MCF 10A (cell line): Measurements from ENCODE around the gene SENP7. TPM values are rescaled to one million over a fixed set of nuclear protein-coding genes. Genes with fewer than 3 reads are reported as not detected.

Source experiments
- BruUV-seq: library from RNA; stranded (reverse); fragments of 400-500 nt; replicated peaks from 2 replicates; lab custom pipeline; 2021; lab: Mats Ljungman, UMichigan
- CTCF ChIA-PET: fragments of 300-600 bp; sonication (Branson Sonifier 250); formaldehyde crosslinking; extraction: SDS; loops from one replicate; lab custom pipeline; 2021; ENCODE audit warnings: antibody characterized with exemption, inconsistent platforms; lab: Yijun Ruan, JAX
- POLR2A ChIA-PET: fragments of 300-600, 350-650 bp; sonication (Branson Sonifier 250); formaldehyde crosslinking; extraction: SDS; loops from one replicate; lab custom pipeline; 2020; ENCODE audit warnings: antibody characterized with exemption, inconsistent platforms; lab: Yijun Ruan, JAX
- DNase-seq: peaks from one replicate; pipeline ENCODE4 v3.0.0-alpha.2; 2018; ENCODE audit not compliant: unreplicated experiment
- H3K27ac Mint-ChIP-seq: one replicate; pipeline ENCODE4 v1.8.0; 2022; ENCODE audit warnings: mild to moderate bottlenecking, low read depth, mixed read lengths; ENCODE audit not compliant: unreplicated experiment
- H3K27me3 Mint-ChIP-seq: one replicate; pipeline ENCODE4 v1.8.0; 2022; ENCODE audit warnings: mixed read lengths; ENCODE audit not compliant: insufficient read depth, unreplicated experiment
- H3K36me3 Mint-ChIP-seq: one replicate; pipeline ENCODE4 v1.8.0; 2022; ENCODE audit warnings: mild to moderate bottlenecking, moderate library complexity, mixed read lengths; ENCODE audit not compliant: insufficient read depth, unreplicated experiment
- H3K4me1 Mint-ChIP-seq: one replicate; pipeline ENCODE4 v1.8.0; 2022; ENCODE audit warnings: mixed read lengths; ENCODE audit not compliant: insufficient read depth, unreplicated experiment
- H3K4me3 Mint-ChIP-seq: one replicate; pipeline ENCODE4 v1.8.0; 2022; ENCODE audit warnings: mild to moderate bottlenecking, moderate library complexity, mixed read lengths; ENCODE audit not compliant: unreplicated experiment
- H3K9me3 Mint-ChIP-seq: one replicate; pipeline ENCODE4 v1.8.0; 2022; ENCODE audit warnings: mixed read lengths; ENCODE audit not compliant: unreplicated experiment
- CTCF ChIP-seq: fragments of 200-600 bp; IDR thresholded peaks from one replicate; pipeline ENCODE4 v1.8.0; 2022; ENCODE audit warnings: antibody characterized with exemption, mild to moderate bottlenecking; ENCODE audit not compliant: unreplicated experiment
- intact Hi-C: fragments of 100-400 bp; cut with micrococcal nuclease; formaldehyde crosslinking; loops from 2 replicates; pipeline ENCODE4 v1.14.1; 2022
- total RNA-seq: library from RNA; stranded (reverse); gene quantifications from 2 replicates; pipeline ENCODE4 v1.2.3, GENCODE V29; 2022

SENP7 gene
- total RNA-seq, 1 experiment from 2014 or later: 11.9 TPM

GRCh38 chr3:101418851-101419250 is 94.2 kb downstream of the SENP7 start:
- CTCF ChIA-PET: no interaction called here
- TF ChIP-seq CTCF: no peak
- Mint-ChIP-seq H3K4me3 (no peak overlapping the region), H3K9me3 (no peaks in the 10 kb centered on the region), H3K4me1 (no peaks in the 10 kb centered on the region), H3K27ac (no peak overlapping the region), H3K27me3 (no peaks in the 10 kb centered on the region), H3K36me3 (no peaks in the 10 kb centered on the region)
- BruUV-seq: no TSS peak
- DNase-seq: no peak
- intact Hi-C loops: no loop called here
- POLR2A ChIA-PET: interaction anchor here (0.6 kb wide), 1 partner anchor 892 kb away, joined by 3 read pairs; no protein-coding TSS in a partner anchor

- H3K9me3 Mint-ChIP-seq: peaks cover 7% of the 10 kb centered on the region
- intact Hi-C loops: no loop called here
- no peaks in the 10 kb centered on the region for H3K4me1 Mint-ChIP-seq
- DNase-seq: no peak
- H3K36me3 Mint-ChIP-seq: no peaks in the 10 kb centered on the region
- ChIA-PET POLR2A (no interaction called here), CTCF (interaction anchor here (0.6 kb wide), 2 partner anchors 48 to 596 kb away, joined by 4 to 5 read pairs; no protein-coding TSS in a partner anchor)
- H3K4me3 Mint-ChIP-seq: no peak overlapping the region
- BruUV-seq: no TSS peak
- no peaks in the 10 kb centered on the region for H3K27me3 Mint-ChIP-seq
- TF ChIP-seq CTCF: no peak
- H3K27ac Mint-ChIP-seq: no peak overlapping the region
Observed at GRCh38 chr3:101414121-101414520, 98.9 kb downstream of the SENP7 start.

- DNase-seq: no peak
- Mint-ChIP-seq H3K4me3 (no peak overlapping the region), H3K9me3 (peaks cover 8% of the 10 kb centered on the region), H3K27ac (no peak overlapping the region), H3K36me3 (no peaks in the 10 kb centered on the region), H3K4me1 (no peaks in the 10 kb centered on the region), H3K27me3 (no peaks in the 10 kb centered on the region)
- no peak for TF ChIP-seq CTCF
- intact Hi-C loops: no loop called here
- ChIA-PET POLR2A (no interaction called here), CTCF (interaction anchor here (0.6 to 0.7 kb wide), 2 partner anchors 48 to 106 kb away, joined by 3 to 5 read pairs; no protein-coding TSS in a partner anchor)
- BruUV-seq: no TSS peak
Observed at GRCh38 chr3:101413656-101414055, 99.4 kb downstream of the SENP7 start.

GRCh38 chr3:101391413-101391950 is 121.5 kb downstream of the SENP7 start:
- Mint-ChIP-seq H3K36me3 (peaks cover 14% of the 10 kb centered on the region), H3K4me3 (no peak overlapping the region), H3K27ac (no peak overlapping the region), H3K4me1 (no peaks in the 10 kb centered on the region), H3K9me3 (peaks cover 27% of the 10 kb centered on the region), H3K27me3 (no peaks in the 10 kb centered on the region)
- DNase-seq: no peak
- ChIA-PET POLR2A (no interaction called here), CTCF (no interaction called here)
- no TSS peak for BruUV-seq
- TF ChIP-seq CTCF: no peak
- intact Hi-C loops: no loop called here
